Left kidney (tissue), 2 donors: ENCODE measurements around the gene DPP4. TPM values are rescaled to one million over a fixed set of nuclear protein-coding genes. Genes with fewer than 3 reads are reported as not detected.
"Not testable (repeated sequence)": the region's sequence is repeated elsewhere in the genome, so short reads cannot be mapped to it uniquely, and the experiment has no call there.

Experiments used
- DNase-seq: peaks from one replicate; pipeline ENCODE4 v3.0.0-alpha.2; 2013
- polyA plus RNA-seq: library from polyadenylated mRNA; unstranded; fragments of 120-200 nt; gene quantifications from one replicate; pipeline ENCODE4 v1.2.1, GENCODE V29; 2013; ENCODE audit not compliant: insufficient read length

DPP4 gene
- polyA plus RNA-seq, 1 donor: 168 TPM

DNA sequence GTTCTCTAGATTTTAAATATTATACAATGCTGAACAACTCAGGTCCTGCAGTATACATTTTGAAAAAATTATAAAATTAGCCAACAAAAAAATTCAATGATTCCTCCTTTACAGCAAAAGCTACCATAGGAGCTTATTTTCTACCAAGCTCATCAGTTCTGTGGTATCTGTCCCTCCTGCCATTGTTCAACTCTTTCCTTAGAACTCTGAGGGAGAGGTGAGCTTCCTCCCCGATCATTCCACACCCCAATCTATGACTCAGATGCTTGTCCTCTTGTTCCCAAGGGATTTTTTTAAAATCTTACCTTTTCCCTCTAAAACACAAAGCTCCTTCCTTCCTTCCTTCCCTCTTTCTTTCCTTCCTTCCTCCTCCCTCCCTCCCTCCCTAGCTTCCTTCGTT is 13.5 kb downstream of the DPP4 start:
- DNase-seq: no peak

GRCh38 chr2:162058973-162059668 is 14.9 kb downstream of the DPP4 start:
- DNase-seq: no peak

- DNase-seq: no peak
Measured at GRCh38 chr2:162057426-162057825, 16.6 kb downstream of the DPP4 start.

- DNase-seq: no peak
Measured at GRCh38 chr2:162056796-162057399, 17.1 kb downstream of the DPP4 start.

GRCh38 chr2:162053808-162054155 is 20.2 kb downstream of the DPP4 start:
- no peak for DNase-seq

- DNase-seq: no peak
Measured at GRCh38 chr2:162053066-162053807, 20.8 kb downstream of the DPP4 start.

DNA sequence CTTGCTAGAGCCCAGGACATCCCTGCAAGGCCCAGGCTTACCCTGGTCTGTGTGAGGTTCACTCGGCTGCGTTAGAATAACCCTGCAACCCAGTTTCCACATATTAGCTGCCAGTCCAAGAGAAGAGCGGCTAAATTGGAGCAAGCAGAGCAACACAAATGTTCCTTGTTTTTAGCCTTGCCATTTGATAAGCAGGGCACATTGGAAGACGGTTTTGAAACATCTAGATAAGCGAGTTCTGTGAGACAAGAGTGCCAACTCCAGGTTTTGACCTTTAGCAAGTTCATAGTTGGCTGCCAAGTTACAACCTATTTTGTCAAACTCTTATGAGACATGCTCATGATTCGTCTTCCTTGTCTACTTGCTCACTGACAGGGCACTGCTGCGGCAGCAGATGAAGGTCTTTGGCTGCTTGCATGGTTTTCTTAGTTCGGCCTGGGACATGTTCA is 23.5 kb downstream of the DPP4 start:
- DNase-seq: no peak

GRCh38 chr2:162049089-162049488 is 24.9 kb downstream of the DPP4 start:
- DNase-seq: not testable (repeated sequence)

DNA sequence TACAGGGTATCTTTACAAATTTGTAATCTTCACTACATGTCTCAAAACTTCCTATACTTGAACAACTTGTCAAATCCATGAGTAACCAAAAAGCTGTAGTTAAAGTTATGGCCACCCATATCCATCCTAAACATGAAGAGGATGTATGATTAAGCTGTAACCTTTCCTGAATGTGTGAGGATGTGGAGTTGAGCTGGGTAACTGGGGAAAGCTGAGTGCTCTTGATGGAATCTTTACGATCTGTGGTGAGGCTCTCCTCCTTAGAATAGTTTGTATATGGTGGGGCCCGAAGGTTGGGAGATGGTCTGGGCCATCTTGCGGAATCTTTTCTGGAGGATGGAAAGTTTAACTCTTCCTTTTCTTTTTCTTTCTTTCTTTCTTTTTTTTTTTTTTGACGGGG is 29.4 kb downstream of the DPP4 start:
- no peak for DNase-seq

- no peak for DNase-seq
Measured at GRCh38 chr2:162043132-162043531, 30.9 kb downstream of the DPP4 start.

GRCh38 chr2:162041485-162041884 is 32.5 kb downstream of the DPP4 start:
- DNase-seq: no peak

DNA sequence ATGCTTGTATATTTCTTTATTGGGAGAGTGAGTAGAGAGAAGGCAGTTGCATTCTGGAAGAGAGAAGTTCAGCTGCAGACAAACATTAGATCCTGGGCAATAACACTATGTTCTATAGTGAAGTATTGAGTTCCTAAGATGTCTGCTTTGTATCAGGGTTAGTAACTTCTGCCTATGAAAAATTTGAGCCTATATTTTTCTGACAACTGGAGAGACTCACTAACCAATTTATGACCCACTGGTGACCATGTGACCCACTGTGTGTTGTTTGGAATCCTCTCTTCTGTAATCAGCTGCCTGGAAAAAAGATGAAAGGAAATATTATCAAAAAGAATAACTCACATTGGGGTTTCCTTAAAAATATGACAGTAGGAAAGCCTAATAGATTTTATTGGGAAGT is 35.3 kb downstream of the DPP4 start:
- DNase-seq: no peak

DNA sequence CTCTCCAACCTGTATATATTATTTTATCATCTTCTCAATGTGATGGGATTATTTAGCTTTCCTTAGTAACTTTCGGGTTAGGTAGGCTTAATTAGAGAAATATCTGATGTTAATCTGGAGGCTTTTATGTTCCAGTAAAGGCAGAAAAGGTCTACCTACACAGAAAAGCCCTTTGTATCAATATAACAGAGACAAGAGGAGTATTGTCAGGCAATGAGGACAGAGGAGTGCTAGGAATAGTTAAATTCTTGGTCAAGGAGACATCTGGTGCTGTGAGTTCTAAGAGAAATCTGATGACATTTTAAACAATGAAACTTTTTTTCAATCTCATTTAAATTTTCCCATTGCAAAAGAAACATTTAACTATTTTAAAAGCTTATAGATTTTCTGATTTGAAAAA is 36.1 kb downstream of the DPP4 start:
- no peak for DNase-seq

DNA sequence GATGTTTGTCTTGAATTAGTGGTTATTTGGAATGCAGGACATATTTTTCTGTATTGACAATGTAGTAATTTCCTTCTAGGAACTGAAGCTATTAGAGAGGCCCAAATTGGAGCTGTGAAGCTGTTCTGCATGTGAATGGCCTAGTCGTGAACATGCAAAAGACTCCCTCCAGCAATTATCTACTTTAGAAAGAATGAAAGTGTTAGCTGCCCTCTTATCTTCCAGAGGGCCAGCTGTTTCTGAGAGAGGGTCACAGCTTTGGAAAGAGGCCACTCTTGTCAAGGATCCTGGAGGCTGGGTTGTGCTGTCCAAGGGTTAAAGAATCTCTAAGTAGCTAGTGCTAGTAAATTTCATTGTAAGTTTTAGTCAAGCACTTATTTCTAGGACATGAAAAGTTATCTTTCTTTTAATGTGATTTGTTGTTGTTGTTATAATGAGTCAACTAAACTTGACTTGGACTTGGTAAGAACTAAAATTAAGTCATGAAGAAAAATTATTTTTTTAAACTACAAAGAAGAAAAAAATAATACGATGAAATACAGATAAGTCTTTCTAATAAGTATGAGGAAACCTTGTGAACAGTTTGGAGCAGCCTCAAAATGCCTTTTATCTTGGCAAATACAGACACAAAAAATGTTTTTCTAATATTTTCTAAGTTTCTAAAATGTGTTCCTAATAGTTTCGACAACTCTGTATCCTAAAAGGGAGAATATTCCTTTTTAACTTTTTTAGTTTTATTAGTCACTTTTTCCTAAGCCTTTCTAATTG is 36.8 kb downstream of the DPP4 start:
- no peak for DNase-seq

DNA sequence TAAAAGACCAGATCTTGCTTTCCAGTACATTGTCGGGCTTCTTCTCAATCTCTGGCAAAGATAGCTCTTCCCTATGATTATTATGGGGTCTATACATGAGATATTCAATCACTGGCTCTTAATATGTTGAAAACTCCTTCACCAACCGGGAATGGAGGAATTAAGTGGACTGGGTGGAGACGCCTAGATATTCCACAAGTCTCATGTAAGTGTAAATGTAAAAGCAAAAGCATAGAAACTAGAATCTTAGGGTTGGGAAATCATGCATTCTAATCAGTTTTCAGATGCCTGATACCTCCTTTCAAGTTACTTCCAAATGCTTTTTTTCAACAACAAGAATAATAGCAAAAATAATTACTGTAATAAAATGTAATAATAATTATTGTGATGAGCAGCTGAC is 38.0 kb downstream of the DPP4 start:
- DNase-seq: no peak

DNA sequence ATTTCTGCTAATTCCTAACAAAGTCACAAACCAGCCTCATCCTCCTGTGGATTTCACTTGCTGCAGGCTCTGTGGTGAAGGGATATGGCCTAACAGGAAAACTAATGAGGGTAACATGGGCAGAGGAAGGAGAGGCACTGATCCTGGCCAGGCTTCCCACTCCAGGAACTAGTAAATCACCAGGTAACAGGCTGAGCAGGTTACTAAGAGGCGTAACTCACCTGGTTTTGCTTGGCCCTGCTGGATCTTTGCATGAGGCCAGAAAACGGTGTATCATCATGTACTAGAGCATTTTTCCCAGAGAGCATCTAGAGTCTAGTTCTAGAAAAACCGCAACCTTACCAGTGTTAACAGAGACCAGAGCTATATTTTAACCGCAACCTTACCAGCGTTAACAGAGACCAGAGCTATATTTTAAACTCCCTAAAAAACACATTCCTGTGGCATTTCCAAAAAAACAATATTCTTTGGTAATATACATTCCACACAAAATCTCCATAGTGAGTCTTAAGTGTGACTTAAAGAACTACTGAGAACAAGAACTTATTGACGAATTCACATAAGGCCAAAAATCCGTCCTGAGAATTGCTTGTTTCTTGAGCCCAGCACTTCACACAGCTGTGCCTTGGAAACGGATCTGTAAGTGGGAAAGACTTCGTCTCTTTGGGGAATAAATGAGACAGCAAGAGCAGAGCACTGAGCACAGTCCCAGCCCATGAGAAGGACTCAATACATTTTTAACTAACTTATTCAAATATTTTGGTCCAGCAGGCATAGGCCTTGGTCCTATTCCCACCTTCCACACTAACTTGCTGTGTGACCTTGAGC is 43.4 kb downstream of the DPP4 start:
- DNase-seq: no peak

GRCh38 chr2:162029287-162029901 is 44.6 kb downstream of the DPP4 start:
- DNase-seq: no peak

DNA sequence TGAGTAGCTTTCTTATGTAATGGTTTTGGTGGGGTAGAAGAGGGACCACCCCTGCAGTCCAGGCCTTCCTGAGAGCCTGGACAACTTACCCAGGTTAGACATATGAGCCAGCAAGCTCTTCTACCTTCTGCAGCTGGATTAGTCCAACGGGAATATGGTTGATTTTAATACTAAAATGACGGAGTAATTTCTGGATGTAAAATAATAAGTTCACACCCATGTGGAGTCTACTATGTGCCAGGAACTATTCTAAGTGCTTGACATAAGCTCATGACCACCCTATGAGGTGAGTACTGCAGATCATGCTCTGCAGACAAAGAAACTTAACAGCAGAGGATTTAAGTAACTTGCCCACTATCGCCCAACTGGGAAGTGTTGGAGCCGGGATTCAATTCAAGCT is 45.5 kb downstream of the DPP4 start:
- DNase-seq: no peak

- no peak for DNase-seq
Measured at GRCh38 chr2:162025121-162025911, 48.7 kb downstream of the DPP4 start.

DNA sequence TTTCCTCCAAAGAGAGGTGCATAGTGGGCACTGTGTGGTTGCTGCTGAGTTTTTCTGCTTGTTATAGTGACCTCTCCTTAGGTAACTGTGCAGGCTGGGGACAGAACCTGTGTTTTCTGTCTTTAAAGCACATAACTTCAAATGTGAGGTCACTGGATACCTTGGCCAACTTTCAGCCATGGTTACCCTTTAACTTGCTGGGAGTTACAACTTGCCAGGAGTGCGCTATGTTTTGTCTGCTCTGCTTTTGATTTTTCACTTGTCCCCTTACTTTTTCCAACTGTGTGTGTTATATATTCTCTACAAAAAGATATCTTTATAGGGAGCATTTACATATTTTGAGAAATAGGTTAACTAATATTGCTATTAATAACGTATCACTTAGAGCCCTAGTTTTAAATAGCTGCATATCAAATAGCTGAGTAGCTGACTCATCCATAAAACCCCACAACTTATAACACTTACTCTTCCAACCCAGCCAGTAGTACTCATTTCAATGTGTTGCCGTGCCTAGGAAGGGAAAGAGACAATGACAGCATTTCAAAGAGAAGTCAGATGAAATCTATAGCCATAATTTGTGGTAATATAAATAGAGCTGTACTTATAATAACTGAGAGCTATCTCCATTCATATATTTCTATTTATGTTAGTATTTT is 51.6 kb downstream of the DPP4 start:
- DNase-seq: no peak
